ENCODE measurements around the gene ACSL3. TPM values are rescaled to one million over a fixed set of nuclear protein-coding genes. Genes with fewer than 3 reads are reported as not detected.

The ACSL3 gene
- total and polyA plus RNA-seq, 2 donors (not counting 3 experiments of a cell fraction or from before 2014, with no cell fraction given) = 58.7 to 139 TPM

DNA sequence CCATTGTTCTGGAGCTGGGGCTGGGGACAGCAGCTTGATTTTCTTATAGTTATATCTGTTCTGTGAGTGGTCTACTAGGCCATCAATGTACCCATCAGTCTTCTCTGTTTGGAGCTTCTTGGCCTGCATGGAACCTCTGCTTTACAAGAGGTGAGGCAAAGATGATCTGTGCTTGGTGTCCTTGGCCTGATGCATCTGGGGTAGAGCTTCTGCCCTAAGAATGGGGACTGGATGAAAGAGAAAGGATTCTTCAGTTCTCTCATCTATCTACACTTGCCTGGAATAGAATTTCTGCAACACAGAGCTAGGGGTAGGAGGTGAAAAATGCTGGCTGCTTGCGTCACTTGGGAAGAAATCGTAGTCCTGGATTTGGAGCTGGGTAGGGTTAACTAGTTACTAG, 46.2 kb downstream of the ACSL3 start:
- DNase-seq (ENCODE audit: low read depth, low spot score) (no peak), FAIRE-seq (no peak)
- Histone ChIP-seq H3K9ac (replicated peaks; ENCODE audit: extremely low read depth, insufficient read depth, low read length) (no peak overlapping the region), H3K36me3 (ENCODE audit: control insufficient read depth in 2 of 2, extremely low read depth in 1 of 2, insufficient read depth in 2 of 2, low read length in 2 of 2) (peaks cover 4 to 14% of the 10 kb centered on the region in 2 experiments), H3K79me2 (ENCODE audit: control insufficient read depth, insufficient read depth, low read length) (peaks cover 81% of the 10 kb centered on the region), H3K9me3 (replicated peaks; ENCODE audit: control insufficient read depth, insufficient read depth, low read length) (no peaks in the 10 kb centered on the region), H3K4me3 (replicated peaks in 1 of 3; ENCODE audit: insufficient read depth in 1 of 3, low read depth in 1 of 3, low read length in 3 of 3) (no peak overlapping the region), H3K27me3 (ENCODE audit: control insufficient read depth in 2 of 2, insufficient read depth in 2 of 2, low read length in 2 of 2) (no peaks in the 10 kb centered on the region), H4K20me1 (replicated peaks; ENCODE audit: control insufficient read depth, extremely low read depth, insufficient read depth, low read length) (peaks cover 5% of the 10 kb centered on the region), H3K4me1 (ENCODE audit: control insufficient read depth, extremely low read depth, insufficient read depth, low read length) (no peaks in the 10 kb centered on the region), H2AFZ (ENCODE audit: low read depth, low read length) (no peak overlapping the region), H3K27ac (ENCODE audit: insufficient read depth, low read depth, low read length) (no peak overlapping the region), H3K9me1 (replicated peaks; ENCODE audit: control insufficient read depth, extremely low read depth, insufficient read depth, low read length) (no peaks in the 10 kb centered on the region), H3K4me2 (ENCODE audit: insufficient read depth, low read length) (no peak overlapping the region)
- TF ChIP-seq POLR2AphosphoS5 (IDR thresholded peaks at IDR 0.05; ENCODE audit: insufficient read depth, low read depth, low read length) (no peak), POLR2A (IDR thresholded peaks at IDR 0.05; ENCODE audit: low read depth, low read length) (no peak), JUN (IDR thresholded peaks at IDR 0.05; ENCODE audit: borderline replicate concordance, insufficient read depth, insufficient read length, low read depth) (no peak), MYC (IDR thresholded peaks at IDR 0.05; ENCODE audit: low read depth, low read length) (no peak)
- TF ChIP-seq, protein P1, sequence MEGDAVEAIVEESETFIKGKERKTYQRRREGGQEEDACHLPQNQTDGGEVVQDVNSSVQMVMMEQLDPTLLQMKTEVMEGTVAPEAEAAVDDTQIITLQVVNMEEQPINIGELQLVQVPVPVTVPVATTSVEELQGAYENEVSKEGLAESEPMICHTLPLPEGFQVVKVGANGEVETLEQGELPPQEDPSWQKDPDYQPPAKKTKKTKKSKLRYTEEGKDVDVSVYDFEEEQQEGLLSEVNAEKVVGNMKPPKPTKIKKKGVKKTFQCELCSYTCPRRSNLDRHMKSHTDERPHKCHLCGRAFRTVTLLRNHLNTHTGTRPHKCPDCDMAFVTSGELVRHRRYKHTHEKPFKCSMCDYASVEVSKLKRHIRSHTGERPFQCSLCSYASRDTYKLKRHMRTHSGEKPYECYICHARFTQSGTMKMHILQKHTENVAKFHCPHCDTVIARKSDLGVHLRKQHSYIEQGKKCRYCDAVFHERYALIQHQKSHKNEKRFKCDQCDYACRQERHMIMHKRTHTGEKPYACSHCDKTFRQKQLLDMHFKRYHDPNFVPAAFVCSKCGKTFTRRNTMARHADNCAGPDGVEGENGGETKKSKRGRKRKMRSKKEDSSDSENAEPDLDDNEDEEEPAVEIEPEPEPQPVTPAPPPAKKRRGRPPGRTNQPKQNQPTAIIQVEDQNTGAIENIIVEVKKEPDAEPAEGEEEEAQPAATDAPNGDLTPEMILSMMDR (IDR thresholded peaks at IDR 0.05; ENCODE audit: extremely low read depth in 1 of 2, insufficient read depth in 1 of 2, low read depth in 1 of 2, low read length in 2 of 2) = no peak
- ChIA-PET POLR2A (no interaction called here), CTCF (interaction anchor here (1.1 to 1.7 kb wide), 6 partner anchors 32 to 216 kb away, joined by 3 to 10 read pairs (median 6); no protein-coding TSS in a partner anchor)
- intact Hi-C loops (cut with micrococcal nuclease) = no loop called here
- dilution Hi-C loops (cut with MboI; ENCODE audit: extremely low pct_ligation_motif_present, low sequenced_read_pairs) = no loop called here
- BruUV-seq (replicated peaks) = no TSS peak

DNA sequence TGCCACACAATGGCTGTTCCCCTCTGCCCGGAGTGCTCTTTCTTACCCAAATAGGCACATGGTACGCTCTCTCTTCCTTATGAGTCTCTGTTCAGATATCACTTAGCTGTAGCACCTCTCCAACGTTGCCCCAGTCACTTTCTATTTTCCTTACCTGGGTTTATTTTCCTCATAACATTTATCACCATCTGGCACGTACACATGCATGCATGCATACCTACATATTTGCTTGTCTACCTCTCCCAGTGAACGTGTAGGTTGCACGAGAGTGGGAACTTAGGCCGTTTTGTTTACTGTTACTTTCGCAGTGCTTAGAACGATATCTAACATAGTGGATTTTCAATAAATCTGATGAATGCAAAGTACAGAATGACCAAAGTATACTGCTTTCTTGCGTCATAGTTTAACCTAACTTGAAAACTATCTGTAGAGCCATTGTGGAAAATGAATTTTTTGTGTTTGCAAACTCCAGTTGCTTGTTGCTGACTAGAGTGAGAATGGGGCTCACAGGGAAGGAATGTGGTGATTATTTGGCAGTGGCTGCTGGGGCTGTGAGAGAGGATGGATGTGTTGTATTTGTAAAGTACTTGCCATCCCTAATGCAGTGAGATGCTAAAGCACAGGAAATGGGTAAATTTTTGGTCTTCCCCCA, 47.1 kb downstream of the ACSL3 start:
- Histone ChIP-seq H3K4me1 (ENCODE audit: control insufficient read depth, extremely low read depth, insufficient read depth, low read length) (no peaks in the 10 kb centered on the region), H4K20me1 (replicated peaks; ENCODE audit: control insufficient read depth, extremely low read depth, insufficient read depth, low read length) (peaks cover 5% of the 10 kb centered on the region), H3K4me2 (ENCODE audit: insufficient read depth, low read length) (no peak overlapping the region), H3K4me3 (replicated peaks in 1 of 3; ENCODE audit: insufficient read depth in 1 of 3, low read depth in 1 of 3, low read length in 3 of 3) (no peak overlapping the region), H3K27me3 (ENCODE audit: control insufficient read depth in 2 of 2, insufficient read depth in 2 of 2, low read length in 2 of 2) (no peaks in the 10 kb centered on the region), H3K9me1 (replicated peaks; ENCODE audit: control insufficient read depth, extremely low read depth, insufficient read depth, low read length) (no peaks in the 10 kb centered on the region), H3K9ac (replicated peaks; ENCODE audit: extremely low read depth, insufficient read depth, low read length) (no peak overlapping the region), H3K36me3 (ENCODE audit: control insufficient read depth in 2 of 2, extremely low read depth in 1 of 2, insufficient read depth in 2 of 2, low read length in 2 of 2) (peaks cover 5 to 14% of the 10 kb centered on the region in 2 experiments), H3K79me2 (ENCODE audit: control insufficient read depth, insufficient read depth, low read length) (peaks cover 82% of the 10 kb centered on the region), H3K9me3 (replicated peaks; ENCODE audit: control insufficient read depth, insufficient read depth, low read length) (no peaks in the 10 kb centered on the region), H3K27ac (ENCODE audit: insufficient read depth, low read depth, low read length) (no peak overlapping the region), H2AFZ (ENCODE audit: low read depth, low read length) (no peak overlapping the region)
- no TSS peak for BruUV-seq (replicated peaks)
- FAIRE-seq (no peak), DNase-seq (ENCODE audit: low read depth, low spot score) (no peak)
- intact Hi-C loops (cut with micrococcal nuclease) = no loop called here
- dilution Hi-C loops (cut with MboI; ENCODE audit: extremely low pct_ligation_motif_present, low sequenced_read_pairs) = no loop called here
- CTCF ChIA-PET = interaction anchor here (1.1 to 1.7 kb wide), 6 partner anchors 31 to 217 kb away, joined by 3 to 10 read pairs (median 6); no protein-coding TSS in a partner anchor
- TF ChIP-seq POLR2A (IDR thresholded peaks at IDR 0.05; ENCODE audit: low read depth, low read length) = no peak
- no peak for TF ChIP-seq FOS (IDR thresholded peaks at IDR 0.05; ENCODE audit: borderline replicate concordance, insufficient read depth, low read length)
- no peak for TF ChIP-seq JUN (IDR thresholded peaks at IDR 0.05; ENCODE audit: borderline replicate concordance, insufficient read depth, insufficient read length, low read depth)
- TF ChIP-seq, protein P1 (IDR thresholded peaks at IDR 0.05; ENCODE audit: extremely low read depth in 1 of 2, insufficient read depth in 1 of 2, low read depth in 1 of 2, low read length in 2 of 2) = no peak
- no peak for TF ChIP-seq EZH2 (IDR thresholded peaks at IDR 0.05; ENCODE audit: borderline replicate concordance, low read depth, low read length, severe bottlenecking)
- TF ChIP-seq, protein P2, sequence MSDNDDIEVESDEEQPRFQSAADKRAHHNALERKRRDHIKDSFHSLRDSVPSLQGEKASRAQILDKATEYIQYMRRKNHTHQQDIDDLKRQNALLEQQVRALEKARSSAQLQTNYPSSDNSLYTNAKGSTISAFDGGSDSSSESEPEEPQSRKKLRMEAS (IDR thresholded peaks at IDR 0.05; ENCODE audit: insufficient read depth, insufficient read length) = no peak
- TF ChIP-seq POLR2AphosphoS5 (IDR thresholded peaks at IDR 0.05; ENCODE audit: insufficient read depth, low read depth, low read length) = no peak
- no peak for TF ChIP-seq GATA2 (IDR thresholded peaks at IDR 0.05; ENCODE audit: insufficient read depth, insufficient read length, low read depth, low read length)
- TF ChIP-seq MYC (IDR thresholded peaks at IDR 0.05; ENCODE audit: low read depth, low read length) = no peak
- POLR2A ChIA-PET = no interaction called here

Measured in endothelial cell of umbilical vein (primary cell).